Stomach (tissue), 9 donors: ENCODE results near the gene TRIM66. TPM values are rescaled to one million over a fixed set of nuclear protein-coding genes. Genes with fewer than 3 reads are reported as not detected.

ENCODE experiments used
- DNase-seq, 2 donors: peaks; one replicate each; pipeline versions ENCODE4 v3.0.0 to v3.0.0-alpha.2; 2013 to 2019
- H3K27ac ChIP-seq, 5 donors: fragments of 200-600 bp in 4 of 5; sonication (generic) in 4 of 5; one replicate each; pipeline ENCODE4 v1.5.1; 2013 to 2019; ENCODE audit warnings: mild to moderate bottlenecking in 1 of 5, moderate library complexity in 1 of 5
- H3K27me3 ChIP-seq, 3 donors: fragments of 200-600 bp; sonication (generic); one replicate each; pipeline ENCODE4 v1.5.1; 2017 to 2019; ENCODE audit warnings: mixed run types in 1 of 3
- H3K36me3 ChIP-seq, 4 donors: fragments of 200-600 bp; sonication (generic); 1 replicate in 3 of 4; 2 replicates in 1 of 4; pipeline ENCODE4 v1.5.1; 2016 to 2019
- H3K4me1 ChIP-seq, 4 donors: fragments of 200-600 bp; sonication (generic); one replicate each; pipeline ENCODE4 v1.5.1; 2016 to 2019
- H3K4me3 ChIP-seq, 4 donors: fragments of 200-600 bp; sonication (generic) in 3 of 4; one replicate each; pipeline ENCODE4 v1.5.1; 2016 to 2019; ENCODE audit warnings: mild to moderate bottlenecking in 1 of 4
- H3K9me3 ChIP-seq, 4 donors: fragments of 200-600 bp; sonication (generic); one replicate each; pipeline ENCODE4 v1.5.1; 2016 to 2019
- CTCF ChIP-seq, 7 experiments: fragments of 450-650 bp in 4 of 7; fragments of 200-600 bp in 3 of 7; sonication (generic) in 3 of 7; IDR thresholded peaks; one replicate each; pipeline ENCODE4 v1.5.1; 2016 to 2019; ENCODE audit warnings: antibody characterized with exemption in 7 of 7, control low read depth in 2 of 7, mild to moderate bottlenecking in 1 of 7
- EP300 ChIP-seq: sonication (generic); formaldehyde crosslinking; IDR thresholded peaks from one replicate; pipeline ENCODE4 v1.6.1; 2017; ENCODE audit warnings: antibody characterized with exemption
- POLR2A ChIP-seq, 4 donors: fragments of 450-650 bp; IDR thresholded peaks; one replicate each; pipeline ENCODE4 v1.6.1; 2016; ENCODE audit warnings: antibody characterized with exemption in 4 of 4, control low read depth in 2 of 4, mild to moderate bottlenecking in 1 of 4, moderate library complexity in 1 of 4
- POLR2AphosphoS5 ChIP-seq, 3 donors: sonication (generic); formaldehyde crosslinking; IDR thresholded peaks; one replicate each; pipeline ENCODE4 v1.6.1; 2016; ENCODE audit warnings: antibody characterized with exemption in 3 of 3
- WGBS, 5 donors: extraction: QIAGEN DNeasy Blood & Tissue Kit in 3 of 5; methylation state at CpG; one replicate each; pipeline versions ENCODE4 v1.1.5 to v1.1.7; 2013 to 2018; 5-methylcytosine and 5-hydroxymethylcytosine counted together
- intact Hi-C: fragments of 100-400 bp; cut with DNase I; formaldehyde crosslinking; loops from one replicate; pipeline ENCODE4 v1.15.1; 2023; ENCODE audit warnings: low total_unique reads
- polyA plus RNA-seq, 3 donors: library from polyadenylated mRNA; stranded (reverse); fragments of 200-250 nt; gene quantifications; one replicate each; pipeline ENCODE4 v1.2.3, GENCODE V29; 2013
- total RNA-seq, 5 donors: library from RNA; depleted of rRNA; stranded (reverse); fragments of >200 nt; gene quantifications; one replicate each; pipeline versions ENCODE4 v1.1.0 to v1.2.3, GENCODE V29; 2014 to 2016
- donor health status: healthy with polysubstance abuse.
- donor health status: Bipolar disorder and iron deficiency.
- donor health status: healthy.

Gene TRIM66
- total and polyA plus RNA-seq, 8 donors = 0.76 to 8.7 (median 3.4) TPM

GRCh38 chr11:8587915-8588314, 94.5 kb downstream of the TRIM66 start:
- intact Hi-C loops = no loop called here

DNA sequence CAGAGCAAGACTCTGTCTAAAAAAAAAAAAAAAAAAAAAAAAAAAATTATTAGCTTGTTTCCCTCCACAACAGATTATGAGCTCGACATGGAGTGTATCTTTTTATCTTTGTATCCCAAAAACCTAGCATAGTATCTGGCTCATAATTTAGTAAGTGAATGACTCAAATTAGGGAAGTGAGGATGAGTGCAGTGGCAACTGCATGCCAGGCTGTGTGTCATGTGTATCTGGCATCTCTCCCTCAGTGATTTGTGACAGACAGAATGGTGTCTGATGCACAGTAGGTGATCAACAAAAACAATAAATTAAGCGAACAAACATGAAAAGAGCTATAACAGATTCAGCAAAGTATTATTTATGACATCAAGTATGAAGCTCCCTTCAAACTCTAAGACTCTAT, 95.7 kb downstream of the TRIM66 start:
- Histone ChIP-seq H3K9me3 (no peaks in the 10 kb centered on the region), H3K36me3 (no peaks in the 10 kb centered on the region), H3K27me3 (no peaks in the 10 kb centered on the region), H3K4me3 (no peak overlapping the region), H3K4me1 (no peaks in the 10 kb centered on the region), H3K27ac (no peak overlapping the region)
- DNase-seq = no peak
- WGBS, 5 donors = 82 to 90% (median 85%) methylated on average over 2 of the region's 2 CpGs
- intact Hi-C loops = no loop called here
- TF ChIP-seq POLR2AphosphoS5 (IDR thresholded peaks at IDR 0.05) = no peak
- no peak for TF ChIP-seq CTCF (IDR thresholded peaks at IDR 0.05)
- TF ChIP-seq EP300 = no peak
- TF ChIP-seq POLR2A (IDR thresholded peaks at IDR 0.05) = no peak

More at GRCh38 chr11:8587915-8588314, 94.5 kb downstream of the TRIM66 start:
- no peak overlapping the region for H3K4me3 ChIP-seq
- no peak overlapping the region for H3K27ac ChIP-seq
- no peaks in the 10 kb centered on the region for H3K36me3 ChIP-seq
- no peak for DNase-seq
- H3K27me3 ChIP-seq = no peaks in the 10 kb centered on the region
- TF ChIP-seq EP300 (no peak), CTCF (IDR thresholded peaks at IDR 0.05) (no peak), POLR2A (IDR thresholded peaks at IDR 0.05) (no peak), POLR2AphosphoS5 (IDR thresholded peaks at IDR 0.05) (no peak)
- peaks cover 0 to 9% (median under 1%) of the 10 kb centered on the region in 4 donors for H3K4me1 ChIP-seq
- H3K9me3 ChIP-seq = no peaks in the 10 kb centered on the region

DNA sequence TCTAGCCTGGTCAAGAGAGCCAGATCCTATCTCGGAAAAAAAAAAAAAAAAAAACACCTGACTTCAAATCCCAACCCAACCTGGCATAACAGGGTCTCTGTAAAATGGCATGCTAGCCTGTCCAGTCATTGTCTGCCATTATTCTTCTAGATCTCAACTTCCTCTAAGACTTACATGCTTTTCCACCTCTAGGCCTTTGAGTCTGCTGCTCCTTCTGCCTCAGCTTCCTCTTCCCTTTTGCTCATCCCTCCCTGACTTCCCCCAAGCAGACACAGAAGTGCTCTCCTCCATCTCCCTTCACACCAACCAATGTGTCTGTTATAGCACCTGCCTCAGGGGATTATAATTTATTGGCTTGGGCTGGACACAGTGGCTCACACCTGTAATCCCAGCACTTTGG, 96.3 kb downstream of the TRIM66 start:
- WGBS, 5 donors = 71 to 96% (median 80%) methylated on average over 1 of the region's 1 CpG
- no peak for DNase-seq
- TF ChIP-seq EP300 = no peak
- no peak for TF ChIP-seq POLR2A (IDR thresholded peaks at IDR 0.05)
- no peak for TF ChIP-seq CTCF (IDR thresholded peaks at IDR 0.05)
- TF ChIP-seq POLR2AphosphoS5 (IDR thresholded peaks at IDR 0.05) = no peak
- H3K4me3 ChIP-seq = no peak overlapping the region
- no peaks in the 10 kb centered on the region for H3K4me1 ChIP-seq
- no peak overlapping the region for H3K27ac ChIP-seq
- H3K36me3 ChIP-seq = no peaks in the 10 kb centered on the region
- no peaks in the 10 kb centered on the region for H3K9me3 ChIP-seq
- H3K27me3 ChIP-seq = no peaks in the 10 kb centered on the region
- intact Hi-C loops = no loop called here

DNA sequence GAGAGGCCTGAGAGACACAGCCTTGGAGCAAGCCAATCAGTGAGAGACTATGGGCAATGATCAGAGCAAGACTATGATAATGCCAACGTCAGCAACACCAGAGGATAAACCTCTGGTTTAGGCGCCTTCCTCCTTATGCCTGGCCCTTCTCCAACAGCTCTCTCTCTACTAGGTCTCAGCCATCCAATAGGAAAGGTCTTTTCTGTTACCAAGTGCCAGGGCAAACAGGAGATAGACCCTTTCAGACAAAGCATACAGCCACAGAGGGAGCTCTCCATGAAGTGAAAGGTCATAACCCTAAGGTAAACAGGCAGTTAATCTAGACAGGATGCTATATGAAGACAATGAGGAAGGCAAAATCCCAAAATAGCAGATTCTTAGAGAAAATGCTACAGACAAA, 98.0 kb downstream of the TRIM66 start:
- no peak overlapping the region for H3K4me3 ChIP-seq
- 43 to 66% (median 53%) methylated on average over 2 of the region's 2 CpGs for WGBS, 5 donors
- no peaks in the 10 kb centered on the region for H3K27me3 ChIP-seq
- no peaks in the 10 kb centered on the region for H3K4me1 ChIP-seq
- no peak overlapping the region for H3K27ac ChIP-seq
- no peaks in the 10 kb centered on the region for H3K9me3 ChIP-seq
- H3K36me3 ChIP-seq = no peaks in the 10 kb centered on the region
- intact Hi-C loops = no loop called here
- no peak for DNase-seq
- TF ChIP-seq POLR2A (IDR thresholded peaks at IDR 0.05) = no peak
- no peak for TF ChIP-seq EP300
- TF ChIP-seq POLR2AphosphoS5 (IDR thresholded peaks at IDR 0.05) = no peak
- no peak for TF ChIP-seq CTCF (IDR thresholded peaks at IDR 0.05)
